ENCODE measurements around the gene KRT5. TPM values are rescaled to one million over a fixed set of nuclear protein-coding genes. Genes with fewer than 3 reads are reported as not detected.

Gene KRT5
- total and polyA plus RNA-seq, 10 of the 15 experiments (the other 5 are each of a cell fraction or from before 2014, with no cell fraction given), result 1.6 TPM; not detected in 9

- ChIA-PET RAD21 (ENCODE audit: unreplicated experiment) (no interaction called here), CTCF (interaction anchor here (1.2 kb wide), 1 partner anchor 9 kb away, joined by 4 read pairs; no protein-coding TSS in a partner anchor), SMC1A (ENCODE audit: uncharacterized antibody, unreplicated experiment) (no interaction called here), POLR2A (no interaction called here)
- Histone ChIP-seq H4K20me1 (ENCODE audit: control insufficient read depth, insufficient read depth) (no peaks in the 10 kb centered on the region), H3K36me3 (ENCODE audit: control insufficient read depth in 2 of 2, insufficient read depth in 2 of 2, low read length in 1 of 2) (no peaks in the 10 kb centered on the region), H3K27ac (ENCODE audit: control insufficient read depth, insufficient read depth) (no peak overlapping the region), H3K4me1 (ENCODE audit: control insufficient read depth, insufficient read depth, low read length) (no peaks in the 10 kb centered on the region), H3K4me2 (ENCODE audit: control insufficient read depth, insufficient read depth) (no peak overlapping the region), H3K79me2 (ENCODE audit: control insufficient read depth, insufficient read depth, low read length) (no peaks in the 10 kb centered on the region), H3K27me3 (replicated peaks in 1 of 2; ENCODE audit: control insufficient read depth in 2 of 2, insufficient read depth in 2 of 2, low read length in 1 of 2) (peaks cover 0 to 2% of the 10 kb centered on the region in 2 experiments; a peak in 2 of 4 replicates), H2AFZ (ENCODE audit: control insufficient read depth, low read depth, low read length) (no peak overlapping the region), H3K4me3 (no peak overlapping the region), H3K9me3 (replicated peaks; ENCODE audit: control insufficient read depth, insufficient read depth, low read length) (no peaks in the 10 kb centered on the region), H3K9ac (ENCODE audit: control insufficient read depth, insufficient read depth, low read length) (no peak overlapping the region)
- 20% methylated on average over 2 of the region's 2 CpGs for WGBS (ENCODE audit: insufficient coverage, insufficient replicate concordance, low lambda C conversion rate, missing lambda C conversion rate)
- ATAC-seq (no peak), FAIRE-seq (no peak), DNase-seq (ENCODE audit: low read depth, low spot score) (no peak)
- no TSS peak for BruUV-seq (replicated peaks)
- intact Hi-C loops (cut with micrococcal nuclease; ENCODE audit: unreplicated experiment) (no loop called here), in situ Hi-C loops (cut with MboI) (no loop called here)
- TF ChIP-seq SMARCA5 (IDR thresholded peaks at IDR 0.05), result no peak
- TF ChIP-seq SRF (IDR thresholded peaks at IDR 0.05; ENCODE audit: low read depth in 2 of 2, low read length in 2 of 2), result no peak
- TF ChIP-seq CHD2 (IDR thresholded peaks at IDR 0.05; ENCODE audit: borderline replicate concordance, low read depth, low read length), result no peak
- TF ChIP-seq SUZ12 (IDR thresholded peaks at IDR 0.05; ENCODE audit: unreplicated experiment), result no peak
- no peak for TF ChIP-seq CREB1 (IDR thresholded peaks at IDR 0.05; ENCODE audit: low read depth)
- no peak for TF ChIP-seq ZBTB11 (CRISPR knock-in tag; IDR thresholded peaks at IDR 0.05)
These were observed 10.2 kb upstream of the KRT5 start for GRCh38 chr12:52530366-52530765.

Measured in GM12878 (cell line).